GM12878 (cell line): ENCODE results near the gene HIVEP3. TPM values are rescaled to one million over a fixed set of nuclear protein-coding genes. Genes with fewer than 3 reads are reported as not detected.
A peak's percentile ranks its signal among the peaks of the same experiment; 100 is the strongest.

Experiments
- ATAC-seq: fragments of 200-7000 bp; cut with Tn5 transposase; 3 replicates; pipeline ENCODE4 v1.9.1; 2020; ENCODE audit warnings: mild to moderate bottlenecking, moderate library complexity
- BruUV-seq: library from RNA; stranded (reverse); fragments of 400-500 nt; replicated peaks from 2 replicates; lab custom pipeline; 2021; lab: Mats Ljungman, UMichigan
- CTCF ChIA-PET: fragments of 300-600 bp; sonication (Branson Sonifier 250); formaldehyde crosslinking; extraction: SDS; loops from one replicate; lab custom pipeline; 2021; ENCODE audit warnings: inconsistent platforms; lab: Yijun Ruan, JAX
- POLR2A ChIA-PET: fragments of 350-600 bp; formaldehyde crosslinking; extraction: SDS; loops from one replicate; lab custom pipeline; 2021; ENCODE audit warnings: inconsistent platforms; lab: Charles Lee
- RAD21 ChIA-PET: fragments of 300-600 bp; sonication (Branson Sonifier 250); formaldehyde crosslinking; loops from one replicate; lab custom pipeline; 2023; ENCODE audit warnings: antibody characterized with exemption; ENCODE audit not compliant: unreplicated experiment; lab: Charles Lee
- SMC1A ChIA-PET: fragments of 300-600 bp; sonication (Branson Sonifier 250); formaldehyde crosslinking; loops from one replicate; lab custom pipeline; 2023; ENCODE audit not compliant: unreplicated experiment, uncharacterized antibody; lab: Charles Lee
- DNase-seq: peaks from one replicate; pipeline ENCODE4 v3.0.0-alpha.2; 2011; ENCODE audit warnings: low read depth, low spot score
- FAIRE-seq: peaks from 3 replicates; lab custom pipeline; 2011; peaks lifted over from hg19 to GRCh38; lab: Jason Lieb, UNC
- H2AFZ ChIP-seq: 2 replicates; pipeline ENCODE4 v1.6.0; 2011; ENCODE audit warnings: low read depth, low read length, control low read depth; ENCODE audit not compliant: control insufficient read depth
- H3K27ac ChIP-seq: 2 replicates; pipeline ENCODE4 v1.5.1; 2011; ENCODE audit warnings: control low read depth; ENCODE audit not compliant: control insufficient read depth, insufficient read depth
- H3K27me3 ChIP-seq, 2 experiments: replicated peaks in 1 of 2; 2 replicates each; pipeline versions ENCODE4 v1.6.0 to v1.6.1; 2011; ENCODE audit warnings: low read length in 1 of 2; ENCODE audit not compliant: control insufficient read depth in 2 of 2, insufficient read depth in 2 of 2
- H3K36me3 ChIP-seq, 2 experiments: 2 replicates each; pipeline ENCODE4 v1.5.1; 2011; ENCODE audit warnings: low read length in 1 of 2; ENCODE audit not compliant: control insufficient read depth in 2 of 2, insufficient read depth in 2 of 2
- H3K4me1 ChIP-seq: 2 replicates; pipeline ENCODE4 v1.6.1; 2011; ENCODE audit warnings: mild to moderate bottlenecking, low read length, moderate library complexity, mixed read lengths; ENCODE audit not compliant: control insufficient read depth, insufficient read depth
- H3K4me2 ChIP-seq: 2 replicates; pipeline ENCODE4 v1.6.0; 2011; ENCODE audit warnings: control low read depth; ENCODE audit not compliant: control insufficient read depth, insufficient read depth
- H3K4me3 ChIP-seq: fragments of 200-600 bp; sonication (generic); 2 replicates; pipeline ENCODE4 v1.5.1; 2016
- H3K79me2 ChIP-seq: 2 replicates; pipeline ENCODE4 v1.6.0; 2011; ENCODE audit warnings: low read length; ENCODE audit not compliant: control insufficient read depth, insufficient read depth
- H3K9ac ChIP-seq: 2 replicates; pipeline ENCODE4 v1.8.0; 2011; ENCODE audit warnings: low read length, control low read depth, mixed read lengths; ENCODE audit not compliant: control insufficient read depth, insufficient read depth
- H3K9me3 ChIP-seq: replicated peaks from 3 replicates; pipeline ENCODE4 v1.5.1; 2011; ENCODE audit warnings: mild to moderate bottlenecking, low read length; ENCODE audit not compliant: control insufficient read depth, insufficient read depth
- H4K20me1 ChIP-seq: 2 replicates; pipeline ENCODE4 v1.6.0; 2011; ENCODE audit not compliant: control insufficient read depth, insufficient read depth
- JUND ChIP-seq: IDR thresholded peaks from 2 replicates; pipeline ENCODE4 v1.6.1; 2012; ENCODE audit warnings: low read depth, mild to moderate bottlenecking, low read length, improper control_type of control experiment, moderate library complexity
- NBN ChIP-seq: fragments of 450-650 bp; IDR thresholded peaks from 2 replicates; pipeline ENCODE4 v1.6.1; 2016
- SMAD5 ChIP-seq: IDR thresholded peaks from 2 replicates; pipeline ENCODE4 v1.6.1; 2016; ENCODE audit warnings: antibody characterized with exemption, low read depth
- WGBS: methylation state at CpG from one replicate; pipeline ENCODE4 v1.1.6; 2016; ENCODE audit warnings: low lambda C conversion rate; ENCODE audit not compliant: insufficient replicate concordance, insufficient coverage; ENCODE audit errors: missing lambda C conversion rate; 5-methylcytosine and 5-hydroxymethylcytosine counted together
- in situ Hi-C: fragments of 300-500 bp; cut with MboI; formaldehyde crosslinking; loops from 9 replicates; pipeline ENCODE4 v1.14.3; 2018; ENCODE audit warnings: mixed read lengths
- intact Hi-C: fragments of 100-400 bp; cut with micrococcal nuclease; formaldehyde crosslinking; loops from one replicate; pipeline ENCODE4 v1.14.2; 2022; ENCODE audit not compliant: unreplicated experiment
- polyA plus RNA-seq, 11 experiments: library from polyadenylated mRNA; depleted of rRNA in 4 of 11; unstranded in 6 of 11; stranded (reverse) in 5 of 11; fragments of >200 nt; fragmentation: Nextera tagmentation in 4 of 11; fragmentation: Illumina TruSeq in 1 of 11; extraction: Ambion mirVana in 4 of 11; extraction: Trizol in 1 of 11; gene quantifications; 1 replicate in 1 of 11; 2 replicates in 10 of 11; pipeline versions ENCODE4 v1.2.1 to v1.2.3, GENCODE V29; 2011 to 2016; ENCODE audit warnings: inconsistent platforms in 2 of 11, missing spikeins in 2 of 11, low read depth in 1 of 11
- total RNA-seq, 4 experiments: library from RNA; depleted of rRNA in 3 of 4; stranded (reverse); fragments of >200 nt in 3 of 4; fragmentation: Illumina TruSeq in 1 of 4; extraction: Trizol in 1 of 4; gene quantifications; 2 replicates each; pipeline versions ENCODE4 v1.2.1 to v1.2.3, GENCODE V29; 2013 to 2021
- TF ChIP-seq, protein P1 (sequence below): fragments of 450-650 bp; formaldehyde crosslinking; IDR thresholded peaks from 2 replicates; pipeline ENCODE4 v1.4.0; 2022; ENCODE audit warnings: mild to moderate bottlenecking, moderate library complexity
- TF ChIP-seq, protein P2 (sequence below): fragments of 450-650 bp; IDR thresholded peaks from 2 replicates; pipeline ENCODE4 v1.6.1; 2017; ENCODE audit warnings: low read depth, mild to moderate bottlenecking, moderate library complexity
- TF ChIP-seq, protein P3 (sequence below): IDR thresholded peaks from 2 replicates; pipeline ENCODE4 v1.6.1; 2012; ENCODE audit warnings: low read length, inconsistent platforms
- TF ChIP-seq, protein P4 (sequence below): IDR thresholded peaks from 2 replicates; pipeline ENCODE4 v1.6.1; 2011; ENCODE audit warnings: borderline replicate concordance, low read depth, mild to moderate bottlenecking, moderate library complexity, low read length; ENCODE audit not compliant: insufficient read depth, poor library complexity, severe bottlenecking

The HIVEP3 gene
- total and polyA plus RNA-seq, 10 of the 15 experiments (the other 5 are each of a cell fraction or from before 2014, with no cell fraction given), result 1.8 to 13.6 (median 3.8) TPM

DNA sequence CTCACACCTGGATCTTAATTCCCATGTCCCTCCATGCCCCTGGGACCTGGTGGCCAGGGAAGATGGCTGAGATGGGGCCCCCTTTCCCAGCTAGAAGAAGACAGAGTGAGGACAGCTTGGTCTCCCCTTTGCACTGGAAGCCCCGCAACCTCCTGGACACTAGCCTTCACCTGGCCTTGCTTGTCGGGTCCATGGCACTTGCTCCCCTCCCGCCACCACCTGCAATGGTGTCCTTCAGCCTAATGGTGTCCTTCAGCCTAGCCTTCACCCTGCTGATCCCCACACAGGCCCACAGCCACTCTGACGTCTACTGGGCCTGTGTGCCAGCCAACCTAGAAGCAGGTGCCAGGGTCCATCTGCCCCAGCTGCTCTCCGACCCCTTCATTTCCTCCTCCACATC is 388.3 kb downstream of the HIVEP3 start (continued):
- TF ChIP-seq, protein P1, sequence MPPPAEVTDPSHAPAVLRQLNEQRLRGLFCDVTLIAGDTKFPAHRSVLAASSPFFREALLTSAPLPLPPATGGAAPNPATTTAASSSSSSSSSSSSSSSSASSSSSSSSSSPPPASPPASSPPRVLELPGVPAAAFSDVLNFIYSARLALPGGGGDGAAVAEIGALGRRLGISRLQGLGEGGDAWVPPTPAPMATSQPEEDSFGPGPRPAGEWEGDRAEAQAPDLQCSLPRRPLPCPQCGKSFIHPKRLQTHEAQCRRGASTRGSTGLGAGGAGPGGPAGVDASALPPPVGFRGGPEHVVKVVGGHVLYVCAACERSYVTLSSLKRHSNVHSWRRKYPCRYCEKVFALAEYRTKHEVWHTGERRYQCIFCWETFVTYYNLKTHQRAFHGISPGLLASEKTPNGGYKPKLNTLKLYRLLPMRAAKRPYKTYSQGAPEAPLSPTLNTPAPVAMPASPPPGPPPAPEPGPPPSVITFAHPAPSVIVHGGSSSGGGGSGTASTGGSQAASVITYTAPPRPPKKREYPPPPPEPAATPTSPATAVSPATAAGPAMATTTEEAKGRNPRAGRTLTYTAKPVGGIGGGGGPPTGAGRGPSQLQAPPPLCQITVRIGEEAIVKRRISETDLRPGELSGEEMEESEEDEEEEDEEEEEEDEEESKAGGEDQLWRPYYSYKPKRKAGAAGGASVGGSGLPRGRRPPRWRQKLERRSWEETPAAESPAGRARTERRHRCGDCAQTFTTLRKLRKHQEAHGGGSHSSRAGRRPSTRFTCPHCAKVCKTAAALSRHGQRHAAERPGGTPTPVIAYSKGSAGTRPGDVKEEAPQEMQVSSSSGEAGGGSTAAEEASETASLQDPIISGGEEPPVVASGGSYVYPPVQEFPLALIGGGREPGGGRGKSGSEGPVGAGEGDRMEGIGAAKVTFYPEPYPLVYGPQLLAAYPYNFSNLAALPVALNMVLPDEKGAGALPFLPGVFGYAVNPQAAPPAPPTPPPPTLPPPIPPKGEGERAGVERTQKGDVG (CRISPR knock-in tag), result no peak
- TF ChIP-seq, protein P2, sequence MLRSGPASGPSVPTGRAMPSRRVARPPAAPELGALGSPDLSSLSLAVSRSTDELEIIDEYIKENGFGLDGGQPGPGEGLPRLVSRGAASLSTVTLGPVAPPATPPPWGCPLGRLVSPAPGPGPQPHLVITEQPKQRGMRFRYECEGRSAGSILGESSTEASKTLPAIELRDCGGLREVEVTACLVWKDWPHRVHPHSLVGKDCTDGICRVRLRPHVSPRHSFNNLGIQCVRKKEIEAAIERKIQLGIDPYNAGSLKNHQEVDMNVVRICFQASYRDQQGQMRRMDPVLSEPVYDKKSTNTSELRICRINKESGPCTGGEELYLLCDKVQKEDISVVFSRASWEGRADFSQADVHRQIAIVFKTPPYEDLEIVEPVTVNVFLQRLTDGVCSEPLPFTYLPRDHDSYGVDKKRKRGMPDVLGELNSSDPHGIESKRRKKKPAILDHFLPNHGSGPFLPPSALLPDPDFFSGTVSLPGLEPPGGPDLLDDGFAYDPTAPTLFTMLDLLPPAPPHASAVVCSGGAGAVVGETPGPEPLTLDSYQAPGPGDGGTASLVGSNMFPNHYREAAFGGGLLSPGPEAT, result no peak
- TF ChIP-seq NBN, result no peak

DNA sequence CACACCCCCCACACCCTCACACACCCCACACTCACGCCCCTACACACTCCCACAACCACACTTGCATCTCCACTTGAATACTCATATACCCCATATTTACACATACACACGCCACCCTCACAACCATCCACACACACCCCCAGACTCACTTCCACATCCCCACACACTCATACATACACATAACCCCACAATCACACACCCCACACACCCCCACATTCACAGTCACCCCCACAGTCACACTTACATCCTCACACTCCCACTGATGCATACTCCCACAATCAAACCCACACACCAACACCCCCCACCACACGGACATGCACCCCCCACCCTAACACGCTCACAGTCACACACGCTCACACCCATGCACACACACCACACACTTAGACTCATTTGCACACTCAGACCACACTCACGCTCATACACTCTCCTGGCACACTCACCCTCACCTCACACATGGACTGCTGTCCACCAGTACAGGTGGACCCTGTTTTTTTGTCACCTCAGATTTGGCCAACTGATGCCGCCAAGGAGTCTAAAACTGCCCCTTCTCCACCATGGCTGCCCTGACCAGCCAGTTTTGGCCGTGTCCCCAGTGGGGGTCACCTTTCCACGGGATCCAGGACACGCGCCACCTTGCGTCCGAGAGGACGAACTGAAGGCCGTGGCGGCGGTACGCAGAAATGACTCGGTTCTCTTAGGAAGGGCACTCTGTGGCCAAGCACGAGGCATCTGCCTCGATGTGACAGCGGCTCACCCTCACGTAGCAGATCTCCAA is 388.9 kb downstream of the HIVEP3 start:
- TF ChIP-seq SMAD5 (no peak), JUND (no peak)
- TF ChIP-seq, protein P3, sequence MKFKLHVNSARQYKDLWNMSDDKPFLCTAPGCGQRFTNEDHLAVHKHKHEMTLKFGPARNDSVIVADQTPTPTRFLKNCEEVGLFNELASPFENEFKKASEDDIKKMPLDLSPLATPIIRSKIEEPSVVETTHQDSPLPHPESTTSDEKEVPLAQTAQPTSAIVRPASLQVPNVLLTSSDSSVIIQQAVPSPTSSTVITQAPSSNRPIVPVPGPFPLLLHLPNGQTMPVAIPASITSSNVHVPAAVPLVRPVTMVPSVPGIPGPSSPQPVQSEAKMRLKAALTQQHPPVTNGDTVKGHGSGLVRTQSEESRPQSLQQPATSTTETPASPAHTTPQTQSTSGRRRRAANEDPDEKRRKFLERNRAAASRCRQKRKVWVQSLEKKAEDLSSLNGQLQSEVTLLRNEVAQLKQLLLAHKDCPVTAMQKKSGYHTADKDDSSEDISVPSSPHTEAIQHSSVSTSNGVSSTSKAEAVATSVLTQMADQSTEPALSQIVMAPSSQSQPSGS, result no peak
- TF ChIP-seq, protein P4, sequence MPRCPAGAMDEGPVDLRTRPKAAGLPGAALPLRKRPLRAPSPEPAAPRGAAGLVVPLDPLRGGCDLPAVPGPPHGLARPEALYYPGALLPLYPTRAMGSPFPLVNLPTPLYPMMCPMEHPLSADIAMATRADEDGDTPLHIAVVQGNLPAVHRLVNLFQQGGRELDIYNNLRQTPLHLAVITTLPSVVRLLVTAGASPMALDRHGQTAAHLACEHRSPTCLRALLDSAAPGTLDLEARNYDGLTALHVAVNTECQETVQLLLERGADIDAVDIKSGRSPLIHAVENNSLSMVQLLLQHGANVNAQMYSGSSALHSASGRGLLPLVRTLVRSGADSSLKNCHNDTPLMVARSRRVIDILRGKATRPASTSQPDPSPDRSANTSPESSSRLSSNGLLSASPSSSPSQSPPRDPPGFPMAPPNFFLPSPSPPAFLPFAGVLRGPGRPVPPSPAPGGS, result peak; percentile 44
- ChIA-PET SMC1A (no interaction called here), RAD21 (no interaction called here), CTCF (no interaction called here), POLR2A (no interaction called here)
- no peaks in the 10 kb centered on the region for H3K36me3 ChIP-seq
- no peak for FAIRE-seq
- no peaks in the 10 kb centered on the region for H4K20me1 ChIP-seq
- H3K9ac ChIP-seq, result no peak overlapping the region
- no peaks in the 10 kb centered on the region for H3K4me1 ChIP-seq
- no peak for ATAC-seq
- no TSS peak for BruUV-seq
- WGBS, result 85% methylated on average over 22 of the region's 23 CpGs
- no peaks in the 10 kb centered on the region for H3K27me3 ChIP-seq
- intact Hi-C loops, result no loop called here
- no peak overlapping the region for H3K27ac ChIP-seq
- no peaks in the 10 kb centered on the region for H3K79me2 ChIP-seq
- DNase-seq, result no peak
- H3K9me3 ChIP-seq, result no peaks in the 10 kb centered on the region; the same call in 1 of the 3 replicates
- H3K4me2 ChIP-seq, result no peak overlapping the region
- in situ Hi-C loops, result no loop called here
- no peak overlapping the region for H3K4me3 ChIP-seq
- H2AFZ ChIP-seq, result no peak overlapping the region
